Activated naive CD4-positive, alpha-beta T cell treated with anti-CD3 and anti-CD28 coated beads, Interleukin-2, amount 50 U/mL, for 16 hours (primary cell): ENCODE data around the gene ATP9A.
"Not testable (repeated sequence)": the region's sequence is repeated elsewhere in the genome, so short reads cannot be mapped to it uniquely, and the experiment has no call there.

ENCODE experiments used
- DNase-seq: peaks from one replicate; pipeline ENCODE4 v3.0.0-alpha.2; 2020

Gene ATP9A

GRCh38 chr20:51752343-51752951 lies 15.7 kb downstream of the ATP9A start:
- no peak for DNase-seq

- no peak for DNase-seq
Observed at GRCh38 chr20:51750770-51751388, 17.3 kb downstream of the ATP9A start.

- DNase-seq, result no peak
Observed at GRCh38 chr20:51750037-51750769, 18.0 kb downstream of the ATP9A start.

GRCh38 chr20:51749674-51750036 lies 18.5 kb downstream of the ATP9A start:
- no peak for DNase-seq

GRCh38 chr20:51747182-51747911 lies 20.8 kb downstream of the ATP9A start:
- no peak for DNase-seq

GRCh38 chr20:51745804-51746203 lies 22.4 kb downstream of the ATP9A start:
- DNase-seq, result no peak

- no peak for DNase-seq
Observed at GRCh38 chr20:51740838-51741237, 27.4 kb downstream of the ATP9A start.

GRCh38 chr20:51740308-51740707 lies 27.9 kb downstream of the ATP9A start:
- not testable (repeated sequence) for DNase-seq

- DNase-seq, result no peak
Observed at GRCh38 chr20:51739722-51740249, 28.4 kb downstream of the ATP9A start.

- DNase-seq, result no peak
Observed at GRCh38 chr20:51738877-51739447, 29.2 kb downstream of the ATP9A start.

- DNase-seq, result not testable (repeated sequence)
Observed at GRCh38 chr20:51738261-51738660, 29.9 kb downstream of the ATP9A start.

GRCh38 chr20:51736947-51737346 lies 31.2 kb downstream of the ATP9A start:
- DNase-seq, result no peak

- DNase-seq, result no peak
Observed at GRCh38 chr20:51735728-51736600, 32.2 kb downstream of the ATP9A start.

- no peak for DNase-seq
Observed at GRCh38 chr20:51734876-51735720, 33.1 kb downstream of the ATP9A start.

- DNase-seq, result no peak
Observed at GRCh38 chr20:51733070-51733469, 35.1 kb downstream of the ATP9A start.

GRCh38 chr20:51732096-51732791 lies 35.9 kb downstream of the ATP9A start:
- DNase-seq, result no peak

- no peak for DNase-seq
Observed at GRCh38 chr20:51731731-51732095, 36.5 kb downstream of the ATP9A start.

- no peak for DNase-seq
Observed at GRCh38 chr20:51729771-51730170, 38.4 kb downstream of the ATP9A start.

- no peak for DNase-seq
Observed at GRCh38 chr20:51728737-51729136, 39.5 kb downstream of the ATP9A start.

- DNase-seq, result no peak
Observed at GRCh38 chr20:51727872-51728271, 40.3 kb downstream of the ATP9A start.
